GM19351 (cell line): ENCODE results near the gene RNF150.

Experiments used
- ATAC-seq: cut with Tn5 transposase; IDR thresholded peaks from one replicate; pipeline ENCODE4 v1.9.1; 2021; ENCODE audit warnings: mild to moderate bottlenecking, moderate library complexity; ENCODE audit not compliant: unreplicated experiment

The RNF150 gene

DNA sequence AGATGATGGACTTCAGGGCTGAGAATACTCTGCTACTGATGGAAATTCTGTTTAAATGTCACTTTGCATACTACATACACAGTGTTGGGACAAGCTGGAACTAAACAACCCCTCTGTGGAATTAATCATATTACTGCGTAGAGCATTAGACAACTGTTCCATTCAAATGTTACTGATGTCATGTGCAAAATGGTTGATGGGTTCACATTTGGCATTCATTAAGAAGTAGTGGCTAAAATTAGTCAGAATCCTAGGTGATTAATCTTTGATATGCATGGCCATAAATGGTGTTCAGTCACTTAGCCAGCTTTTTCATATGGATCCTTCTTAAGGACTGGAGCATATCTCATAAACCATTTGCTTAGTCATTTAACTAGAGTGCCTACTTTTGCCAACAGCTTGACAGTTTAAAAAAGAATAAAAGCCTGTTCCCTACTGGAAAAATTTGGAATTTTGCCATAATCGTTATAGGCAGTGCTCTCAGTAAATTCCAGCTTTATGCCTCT is 105.2 kb downstream of the RNF150 start:
- ATAC-seq = no peak

DNA sequence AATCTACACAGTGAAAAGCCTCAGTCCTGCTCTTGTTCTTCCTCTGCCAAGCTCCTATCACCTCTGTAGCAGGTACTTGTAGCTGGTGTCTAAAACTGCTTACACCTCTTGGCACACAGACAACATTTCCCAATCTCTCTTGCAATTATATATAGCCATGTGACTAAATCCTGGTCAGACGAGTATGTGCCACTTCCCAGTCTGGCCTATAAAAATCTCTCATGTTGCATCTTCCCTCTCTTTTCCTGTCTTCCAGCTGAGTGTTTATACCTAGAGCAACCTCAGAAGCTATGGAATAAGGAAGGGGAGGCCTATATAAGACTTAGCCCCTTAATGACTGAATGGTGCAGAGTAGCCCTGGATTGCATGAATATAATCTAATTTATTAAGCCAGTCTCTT is 105.8 kb downstream of the RNF150 start:
- no peak for ATAC-seq

DNA sequence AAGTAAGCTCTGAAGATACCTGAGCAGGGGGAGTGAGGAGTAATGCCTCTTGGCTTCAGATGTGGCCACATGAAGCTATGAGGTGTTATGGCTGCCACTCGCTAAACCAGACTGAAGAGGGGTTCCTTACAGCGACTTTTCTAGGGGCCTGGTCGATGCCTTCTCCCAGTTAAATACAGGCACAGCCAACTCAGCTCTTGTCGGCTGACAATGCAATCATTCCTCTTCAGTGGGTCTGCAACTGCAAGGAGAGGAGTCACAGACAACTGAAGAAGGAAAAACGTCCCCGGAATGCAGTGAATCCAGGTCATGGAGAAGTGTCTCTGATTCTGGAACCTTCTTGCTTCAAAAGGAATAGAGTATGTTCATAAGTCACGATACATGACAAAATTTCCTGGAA is 106.4 kb downstream of the RNF150 start:
- no peak for ATAC-seq

DNA sequence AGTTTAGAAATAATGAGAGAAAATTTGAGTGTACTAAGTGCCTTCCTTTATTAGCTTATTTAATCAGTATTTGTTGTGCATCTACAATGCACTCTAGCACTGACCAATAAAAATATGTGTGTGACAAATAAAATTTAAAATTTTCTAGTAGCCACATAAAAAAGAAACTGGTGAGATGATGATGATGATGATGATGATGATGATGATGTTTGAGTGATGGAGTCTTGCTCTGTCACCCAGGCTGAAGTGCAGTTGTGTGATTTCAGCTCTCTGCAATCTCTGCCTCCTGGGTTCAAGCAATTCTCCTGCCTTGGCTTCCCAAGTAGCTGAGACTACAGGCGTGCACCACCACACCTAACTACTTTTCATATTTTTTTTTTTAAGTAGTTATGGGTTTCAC is 110.2 kb downstream of the RNF150 start:
- no peak for ATAC-seq

DNA sequence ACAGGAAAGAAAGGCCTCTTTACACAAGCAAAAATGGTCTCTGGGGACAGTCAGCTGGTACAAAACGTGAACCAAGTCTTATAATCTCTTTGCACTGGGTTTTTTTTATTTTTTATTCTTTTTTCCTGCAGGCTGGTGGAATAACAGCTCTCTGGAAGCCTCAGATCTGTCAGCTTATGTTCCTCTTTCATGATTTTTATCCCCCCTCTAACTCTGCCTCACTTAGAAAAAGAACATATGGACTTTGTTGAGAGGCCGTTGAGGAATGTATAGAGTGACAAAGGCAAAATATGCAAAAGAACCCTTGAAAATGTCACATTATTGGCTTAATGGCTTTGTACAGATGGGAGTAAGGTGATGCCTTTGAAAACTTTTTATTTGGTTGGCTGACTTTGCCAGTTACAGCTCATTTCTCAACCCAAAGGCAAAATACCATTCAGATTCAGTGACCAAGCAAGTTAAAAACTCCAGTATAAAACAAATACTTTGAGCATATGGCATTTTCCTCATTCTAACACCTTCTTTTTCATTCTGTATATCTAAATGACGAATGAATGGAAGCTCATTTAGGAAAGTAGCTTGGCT is 111.1 kb downstream of the RNF150 start:
- no peak for ATAC-seq

DNA sequence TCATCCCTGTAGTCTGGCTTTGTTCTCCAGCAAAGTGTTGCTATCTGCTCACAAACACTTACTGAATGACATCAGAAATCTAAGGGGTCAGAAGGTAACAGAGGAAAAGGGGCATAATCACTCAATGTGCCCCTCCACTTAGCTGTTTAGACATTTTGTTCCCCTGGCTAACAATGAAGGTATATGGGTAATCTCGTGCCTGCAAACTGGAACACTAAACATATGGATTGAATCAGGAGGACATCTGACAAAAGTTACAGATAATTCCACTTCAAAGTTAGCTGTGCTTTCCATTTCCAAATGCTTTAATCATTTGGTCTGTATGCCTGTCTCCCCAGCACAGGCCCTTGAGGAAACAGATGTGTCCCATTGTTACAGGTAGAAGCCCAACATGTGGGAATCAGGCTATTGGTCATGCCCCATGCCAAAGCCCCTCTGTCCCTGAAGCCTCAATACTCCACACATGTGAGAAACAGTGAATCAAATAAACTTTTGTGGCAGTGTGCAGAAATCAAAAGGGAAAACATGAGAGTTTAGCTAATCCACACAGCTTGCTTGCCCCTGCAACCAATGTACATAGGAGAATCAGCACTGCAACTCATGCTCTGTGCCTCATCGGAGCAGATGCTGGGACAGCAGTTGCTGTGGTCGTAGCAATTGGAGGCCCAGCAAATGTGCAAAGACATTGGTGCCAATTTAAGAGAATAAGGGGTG is 111.7 kb downstream of the RNF150 start:
- ATAC-seq = no peak

DNA sequence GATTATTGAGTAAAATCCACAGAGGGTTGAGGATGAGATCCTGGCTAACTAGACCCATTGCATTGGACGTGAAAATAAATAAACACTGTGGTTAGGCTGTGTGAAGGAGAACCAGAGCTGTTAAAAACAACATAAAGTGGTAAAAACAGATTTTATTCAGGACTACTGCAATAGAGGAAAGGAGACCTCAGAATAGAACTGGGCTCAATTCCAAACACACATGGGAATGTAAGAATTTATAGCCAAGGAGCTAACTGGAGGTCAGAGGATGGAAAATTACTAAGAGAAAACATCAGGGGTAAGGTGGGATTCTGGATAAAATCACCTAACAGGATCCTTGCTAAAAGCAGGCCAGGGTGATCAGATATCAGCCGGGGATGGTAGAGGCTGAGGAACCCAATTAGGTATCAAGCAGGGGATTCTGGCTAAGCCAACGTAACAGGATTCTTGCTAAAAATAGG is 112.4 kb downstream of the RNF150 start:
- no peak for ATAC-seq

DNA sequence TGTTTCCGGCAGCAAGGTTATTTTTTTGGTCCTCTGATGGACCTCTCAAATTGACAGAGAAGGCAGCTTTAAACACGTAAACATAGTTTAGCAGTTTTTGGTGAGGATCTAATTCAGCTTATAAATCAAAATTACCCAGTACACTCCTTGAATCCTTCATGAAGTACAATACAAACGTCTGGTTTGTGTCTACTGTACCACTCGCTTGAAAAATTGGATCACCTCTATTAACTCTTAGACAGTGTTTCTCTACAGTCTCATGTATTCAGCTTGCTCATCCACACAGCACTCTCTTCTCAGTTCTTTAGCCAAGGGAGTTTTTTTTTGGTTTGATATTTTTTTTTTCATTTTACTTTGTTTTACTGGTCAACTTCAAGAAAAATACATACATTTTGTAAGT is 113.5 kb downstream of the RNF150 start:
- ATAC-seq = no peak

DNA sequence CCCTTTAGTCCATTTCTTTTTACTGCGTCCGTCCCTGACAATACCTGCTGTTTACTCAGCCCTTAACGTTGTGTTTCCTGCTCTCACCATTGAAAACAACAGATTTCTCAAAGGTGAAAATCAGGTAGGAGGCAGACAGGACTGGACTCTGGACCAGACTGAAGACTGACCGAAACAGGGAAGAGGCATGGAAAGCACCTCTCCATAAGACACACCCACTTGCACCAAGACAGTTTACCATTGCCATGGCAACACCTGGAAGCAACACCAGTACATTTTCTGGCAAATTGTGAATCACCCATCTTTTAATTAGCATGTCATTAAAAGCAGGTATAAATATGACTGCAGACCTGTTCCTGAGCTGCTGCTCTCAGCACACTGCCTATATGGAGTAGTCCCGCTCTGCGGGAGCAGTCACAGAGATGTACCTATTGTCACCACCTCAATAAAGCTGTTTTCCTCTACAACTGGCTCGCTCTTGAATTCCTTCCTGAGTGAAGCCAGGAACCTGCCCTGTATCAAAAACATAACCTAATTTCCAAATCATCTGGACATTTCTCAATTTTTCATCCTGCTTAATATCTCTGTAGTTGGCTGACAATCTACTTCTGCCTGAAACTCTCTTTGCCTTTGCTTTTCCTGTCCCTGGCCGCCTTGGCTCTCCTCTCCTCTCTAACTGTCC is 117.0 kb downstream of the RNF150 start:
- no peak for ATAC-seq

DNA sequence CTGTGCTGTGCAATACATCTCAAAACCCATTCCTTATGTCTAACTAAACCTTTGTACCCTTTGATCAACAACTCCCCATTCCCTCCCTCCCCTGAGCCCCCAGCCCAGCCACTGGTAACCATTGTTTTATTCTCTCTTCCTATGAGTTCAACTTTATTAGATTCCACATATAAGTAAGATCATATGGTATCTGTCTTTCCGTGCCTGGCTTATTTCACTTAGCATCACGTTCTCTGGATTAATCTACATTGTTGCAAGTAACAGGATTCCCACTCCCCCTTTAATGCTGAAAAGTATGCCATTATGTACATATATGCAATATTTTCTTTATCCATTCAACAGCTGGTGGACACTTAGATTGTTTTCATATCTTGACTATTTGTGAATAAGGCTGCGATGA is 119.4 kb downstream of the RNF150 start:
- ATAC-seq = no peak

DNA sequence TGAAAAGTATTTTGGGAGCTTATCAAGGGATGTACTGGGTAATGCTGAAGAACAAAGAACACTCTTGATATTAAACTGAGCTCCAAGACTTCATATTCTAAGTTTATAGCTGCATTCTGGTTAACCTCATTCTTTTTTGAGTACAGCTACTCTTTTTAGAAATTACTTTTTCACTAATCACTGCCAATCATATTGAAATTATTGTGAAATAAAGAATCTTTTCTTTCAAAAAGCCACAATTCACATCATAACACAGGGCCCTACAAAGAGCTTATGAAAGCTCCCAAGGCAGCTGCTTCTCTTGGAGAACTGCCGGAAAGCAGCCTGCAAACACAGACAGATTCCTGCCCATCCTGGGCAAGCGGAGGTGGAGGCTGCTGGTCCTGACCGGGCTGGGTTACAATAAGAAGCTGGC is 121.4 kb downstream of the RNF150 start:
- no peak for ATAC-seq

DNA sequence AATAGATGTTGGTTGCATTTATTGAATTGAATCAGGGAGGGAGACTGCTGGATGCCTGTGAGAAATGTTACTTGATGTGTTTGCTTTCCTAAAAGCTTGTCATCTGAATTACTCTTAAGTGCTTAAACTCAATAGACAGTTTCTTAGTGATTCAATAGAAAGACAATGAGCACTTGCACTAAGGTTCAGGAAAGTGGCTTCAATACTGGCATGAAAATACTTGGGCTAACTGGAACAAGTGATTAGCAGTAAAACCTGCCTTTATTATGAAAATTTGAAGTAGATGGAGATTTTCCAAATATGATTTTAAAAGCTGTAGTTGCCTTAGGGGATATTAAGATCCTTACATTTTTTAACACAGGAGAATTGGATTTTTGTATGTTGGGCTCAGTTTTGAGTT is 123.3 kb downstream of the RNF150 start:
- no peak for ATAC-seq

DNA sequence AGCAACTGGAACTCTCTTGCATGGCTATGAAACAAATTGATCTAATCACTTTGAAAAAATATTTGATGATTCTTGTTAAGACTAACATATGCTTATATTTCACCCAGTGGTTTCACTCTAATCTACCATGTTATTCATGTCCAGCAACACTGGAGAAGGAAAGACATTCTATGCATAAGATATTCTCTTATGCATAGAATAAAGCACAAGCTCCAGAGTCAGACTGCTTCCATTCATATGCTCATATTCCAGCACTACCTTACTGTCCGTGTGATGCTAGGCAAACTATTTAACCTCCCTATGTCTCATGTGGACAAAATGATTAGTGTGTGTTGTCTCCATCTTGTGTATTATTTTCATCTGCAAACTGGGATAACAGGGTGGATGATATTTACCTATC is 124.1 kb downstream of the RNF150 start:
- ATAC-seq = no peak

DNA sequence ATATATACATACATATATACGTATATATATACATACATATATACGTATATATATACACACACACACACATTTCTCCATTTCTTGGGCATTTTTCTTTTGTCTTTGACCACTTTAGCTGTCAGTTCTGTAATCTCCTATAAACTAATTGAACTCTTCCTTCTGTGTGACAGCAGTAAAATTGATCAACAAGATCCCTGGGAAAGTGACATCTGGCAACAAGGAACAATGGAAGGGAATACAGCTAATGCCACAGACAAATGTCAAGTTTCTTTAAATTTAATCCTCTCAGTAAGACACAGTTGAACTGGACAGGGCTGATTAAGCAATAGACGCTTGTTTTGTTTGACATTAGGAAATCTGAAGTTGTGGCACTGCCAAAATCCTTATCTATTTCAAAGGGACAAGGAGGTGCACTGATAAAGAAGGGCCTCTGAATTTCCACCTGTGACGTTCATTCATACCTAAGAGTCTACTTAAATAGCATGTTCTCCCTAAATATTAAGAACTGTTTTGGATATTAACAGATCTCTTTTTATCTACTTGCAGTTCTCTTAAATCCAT is 126.9 kb downstream of the RNF150 start:
- ATAC-seq = no peak

DNA sequence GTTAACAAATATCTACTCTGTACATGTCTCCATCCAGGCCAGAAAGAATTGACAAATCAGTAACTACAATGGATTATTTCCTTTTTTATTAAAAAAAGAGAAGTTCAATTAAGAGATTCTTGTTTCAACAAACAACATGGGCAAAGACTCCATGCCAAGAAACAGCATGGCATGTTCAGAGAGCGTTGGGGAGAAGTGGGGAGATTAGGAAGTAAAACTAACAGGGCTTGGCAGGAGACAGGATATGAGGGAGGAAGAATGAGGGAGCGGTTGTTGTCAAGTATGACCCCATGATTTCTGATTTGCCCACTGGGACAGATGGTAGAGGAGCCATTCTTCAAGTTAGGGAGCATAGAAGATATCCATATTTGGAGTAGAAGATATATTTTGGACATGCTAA is 128.4 kb downstream of the RNF150 start:
- ATAC-seq = no peak

DNA sequence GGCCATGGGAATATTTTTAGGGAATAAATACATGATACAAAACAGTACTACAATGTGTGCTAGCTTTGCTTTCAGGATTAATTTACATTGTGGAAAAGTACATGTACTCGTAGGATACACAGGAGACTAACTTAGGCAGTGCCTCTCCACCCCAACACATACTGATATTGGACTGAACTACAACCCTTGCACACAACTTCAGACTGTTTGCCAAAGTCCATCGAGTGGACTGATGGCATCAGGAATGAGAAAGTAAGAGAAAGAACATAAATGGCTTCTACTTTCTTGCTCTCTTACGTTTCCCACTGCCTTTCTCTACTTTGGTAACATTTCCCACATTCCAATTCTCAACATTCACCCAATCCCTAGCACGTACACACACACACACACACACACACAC is 130.1 kb downstream of the RNF150 start:
- no peak for ATAC-seq

DNA sequence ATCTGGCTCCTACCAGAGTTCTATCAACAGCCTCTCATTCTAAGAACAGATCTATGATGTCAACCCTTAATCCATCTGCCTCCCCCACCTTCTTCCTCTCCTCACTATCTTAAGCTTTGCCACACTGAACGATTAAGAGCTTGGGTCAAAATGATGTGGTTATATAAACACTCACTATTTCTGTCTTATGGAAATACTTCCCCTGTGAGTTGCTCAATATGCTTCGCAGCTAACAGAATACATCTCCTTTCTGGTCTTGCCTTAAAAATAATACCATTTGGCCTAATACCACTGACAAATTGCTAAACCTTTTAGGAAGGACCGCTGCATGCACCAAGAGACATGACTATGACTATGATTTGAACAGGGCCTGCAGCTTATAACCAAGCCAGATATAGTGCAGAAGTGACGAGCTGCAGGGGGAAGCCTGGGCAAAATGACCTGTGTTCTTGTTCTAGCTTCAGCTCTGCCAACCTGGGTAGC is 130.9 kb downstream of the RNF150 start:
- no peak for ATAC-seq

DNA sequence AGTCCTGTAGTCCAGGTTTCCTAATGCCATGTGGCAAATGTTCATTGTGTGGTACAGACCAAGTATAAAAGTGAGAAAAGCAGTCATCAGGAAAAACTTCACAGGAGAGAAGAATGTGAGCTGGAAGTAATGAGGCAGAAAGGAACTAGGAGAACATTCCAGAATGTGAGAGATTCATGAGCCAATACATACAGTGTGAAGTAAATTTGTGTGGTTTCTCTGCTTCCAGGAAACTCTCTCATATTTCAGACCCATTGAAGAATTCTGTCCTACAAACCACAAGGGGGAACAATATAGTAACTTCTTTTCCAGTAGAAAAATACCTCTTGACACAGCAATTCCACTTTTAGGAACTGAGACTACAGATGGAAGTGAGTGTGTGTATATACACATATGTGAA is 136.5 kb downstream of the RNF150 start:
- ATAC-seq = no peak

DNA sequence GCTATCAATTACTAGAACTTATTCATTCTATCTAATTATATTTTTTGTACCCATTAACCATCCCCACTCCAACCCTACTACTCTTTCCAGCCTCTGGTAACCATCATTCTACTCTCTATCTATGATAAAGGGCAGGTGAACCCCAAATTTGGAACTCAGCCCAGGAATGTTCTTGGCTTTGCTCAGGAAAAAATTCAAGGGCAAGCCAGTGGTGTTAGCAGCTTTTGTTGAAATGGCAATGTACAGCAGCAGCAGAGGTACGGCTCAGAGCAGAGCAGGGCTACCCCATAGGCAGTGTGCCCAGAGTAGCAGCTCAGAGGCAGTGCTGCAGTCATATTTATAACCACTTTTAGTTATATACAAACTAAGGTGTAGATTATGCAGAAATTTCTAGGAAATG is 138.2 kb downstream of the RNF150 start:
- ATAC-seq = no peak

DNA sequence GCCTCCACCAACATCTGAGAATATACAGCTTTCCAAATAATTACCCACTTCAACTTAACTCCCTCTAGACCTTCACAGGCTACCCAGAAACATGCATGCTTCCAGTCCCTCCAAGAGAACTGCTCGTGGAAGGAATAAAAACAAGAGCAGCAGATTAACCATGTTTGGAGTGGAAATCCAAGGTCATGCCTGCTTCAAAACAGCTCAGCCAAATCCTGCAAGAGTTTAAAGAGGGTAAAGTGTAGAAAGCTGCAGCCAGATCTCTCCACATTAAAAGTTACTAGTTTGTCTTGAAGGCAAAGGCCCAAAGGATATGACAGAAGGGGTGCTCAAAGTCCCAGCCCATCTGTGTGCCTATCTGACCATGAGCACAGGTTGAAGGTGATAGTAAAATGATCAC is 139.3 kb downstream of the RNF150 start:
- ATAC-seq = no peak

DNA sequence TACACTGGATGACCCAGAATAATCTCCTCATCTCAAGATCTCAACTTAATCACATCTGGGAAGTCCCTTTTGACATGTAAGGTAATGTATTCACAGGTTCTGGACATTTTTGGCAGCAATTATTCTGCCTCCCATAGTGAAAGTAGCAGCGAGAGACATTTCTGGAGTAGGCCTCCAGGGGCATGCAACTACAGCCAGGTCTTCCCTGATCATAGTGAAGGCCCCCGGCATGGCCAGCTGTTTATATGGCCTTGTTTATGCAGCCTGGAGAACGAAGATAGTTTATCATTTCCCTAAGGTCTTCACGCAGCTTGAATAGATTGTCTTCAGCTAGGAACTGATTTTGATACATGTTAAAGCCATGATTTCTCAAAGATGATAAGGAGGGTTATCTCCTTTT is 139.9 kb downstream of the RNF150 start:
- no peak for ATAC-seq

DNA sequence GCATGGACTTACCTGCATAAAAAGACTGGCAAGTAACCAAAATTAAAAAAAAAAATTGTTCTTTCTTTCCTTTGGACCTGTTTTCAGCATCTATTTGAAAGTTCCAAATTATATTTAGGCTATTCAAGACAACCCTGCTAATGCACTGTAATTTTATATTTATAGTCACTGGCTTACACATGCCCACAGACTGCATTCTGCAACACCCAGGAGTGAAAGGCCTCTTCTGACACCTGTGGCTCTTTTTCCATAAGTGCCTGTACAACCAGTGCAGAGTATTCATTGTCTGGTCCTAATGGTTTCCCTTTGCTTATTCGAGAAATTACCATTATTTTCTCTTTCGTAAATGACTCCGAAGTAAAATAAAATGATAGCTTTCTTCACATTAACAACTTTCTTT is 143.3 kb downstream of the RNF150 start:
- ATAC-seq = no peak
